NCI-H2196 treated with DMSO at 0.1 percent for 48 hours (cell line): Measurements from ENCODE around the gene ORC6.

Source experiments
- DNase-seq: peaks from one replicate; lab custom pipeline; 2025; ENCODE audit not compliant: unreplicated experiment; lab: John Stamatoyannopoulos, UW

The ORC6 gene

DNA sequence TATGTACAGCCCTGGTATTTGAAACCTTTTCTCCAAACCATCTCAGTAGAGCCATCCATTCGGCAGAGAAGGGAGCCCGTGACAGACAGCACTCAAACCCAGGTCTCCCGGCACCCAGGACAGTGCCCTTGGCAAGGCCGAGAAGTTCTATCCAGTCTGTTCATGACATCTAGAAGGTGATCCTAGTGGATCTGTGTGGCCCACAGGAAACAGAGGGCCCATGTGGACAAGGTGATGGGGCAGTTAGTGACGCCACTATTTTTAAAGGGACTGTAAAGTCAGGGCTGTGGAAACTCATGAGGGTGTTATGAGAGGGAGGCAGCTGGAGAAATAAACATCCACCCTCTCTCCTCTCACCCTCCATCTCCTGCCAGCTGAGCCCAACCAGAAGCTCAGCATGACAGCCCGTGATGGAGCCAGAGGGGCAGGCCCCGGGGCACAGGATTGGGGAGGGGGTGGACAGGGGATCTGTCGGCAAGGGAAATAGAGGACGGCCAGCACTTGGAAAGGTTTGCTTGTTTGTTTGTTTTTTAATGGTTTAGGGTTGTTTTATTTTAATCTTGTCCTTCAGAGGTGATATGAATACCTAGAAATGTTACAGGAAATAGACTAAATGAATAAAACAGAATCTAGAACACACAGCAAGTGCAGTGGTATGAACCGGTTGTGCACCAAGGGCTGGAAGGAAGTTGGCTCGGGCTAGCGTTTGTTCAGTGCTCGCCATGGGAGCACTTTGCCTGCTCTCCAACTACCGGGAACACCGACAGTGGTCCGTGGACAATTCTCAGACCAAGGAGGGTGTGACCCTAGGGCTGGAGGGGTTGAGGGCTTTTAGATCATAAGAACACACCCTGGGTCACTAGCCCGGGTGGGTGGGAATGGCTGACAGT is 41.6 kb downstream of the ORC6 start:
- DNase-seq: no peak

DNA sequence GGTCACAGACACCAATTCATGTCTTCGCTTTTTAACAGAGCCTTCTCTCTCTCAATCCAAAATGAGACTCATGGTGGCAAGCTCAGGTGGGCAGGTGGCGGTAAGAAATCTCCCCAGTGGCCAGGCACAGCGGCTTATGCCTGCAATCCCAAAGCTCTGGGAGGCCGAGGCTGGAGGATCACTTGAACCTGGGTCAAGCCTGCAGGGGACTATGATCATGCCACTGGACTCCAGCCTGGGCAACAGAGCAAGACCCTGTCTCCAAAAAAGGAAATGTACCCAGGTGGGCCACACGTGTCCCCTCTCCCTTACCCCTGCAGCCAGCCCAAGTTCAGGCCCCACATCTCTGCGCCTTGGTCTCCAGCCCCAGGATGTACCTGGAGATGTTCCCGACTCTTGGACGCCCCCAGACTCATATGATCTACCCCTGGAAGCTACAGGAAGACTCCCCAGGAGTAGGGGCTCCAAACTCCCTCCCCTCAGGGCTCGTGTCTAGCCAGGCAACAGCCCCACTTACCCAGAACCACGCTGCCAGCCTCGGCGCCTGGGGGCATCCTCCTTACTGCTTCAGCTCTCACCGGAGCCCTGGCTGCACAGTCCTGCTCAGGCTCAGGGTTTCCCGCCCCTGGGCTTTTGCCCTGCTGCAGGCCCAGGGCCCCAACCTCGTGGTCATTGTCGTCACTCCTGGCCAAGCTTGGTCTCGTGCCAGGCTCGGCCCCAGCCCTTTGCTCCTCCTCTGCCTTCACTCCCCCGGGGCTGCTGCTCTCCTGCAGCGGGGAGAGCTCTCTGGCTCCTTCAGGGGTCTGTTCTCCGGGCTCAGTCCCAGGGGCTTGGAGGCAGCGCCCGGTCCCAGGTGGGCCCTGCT is 42.5 kb downstream of the ORC6 start:
- no peak for DNase-seq

- DNase-seq: no peak
These were observed 43.1 kb downstream of the ORC6 start for GRCh38 chr16:46732561-46732960.

DNA sequence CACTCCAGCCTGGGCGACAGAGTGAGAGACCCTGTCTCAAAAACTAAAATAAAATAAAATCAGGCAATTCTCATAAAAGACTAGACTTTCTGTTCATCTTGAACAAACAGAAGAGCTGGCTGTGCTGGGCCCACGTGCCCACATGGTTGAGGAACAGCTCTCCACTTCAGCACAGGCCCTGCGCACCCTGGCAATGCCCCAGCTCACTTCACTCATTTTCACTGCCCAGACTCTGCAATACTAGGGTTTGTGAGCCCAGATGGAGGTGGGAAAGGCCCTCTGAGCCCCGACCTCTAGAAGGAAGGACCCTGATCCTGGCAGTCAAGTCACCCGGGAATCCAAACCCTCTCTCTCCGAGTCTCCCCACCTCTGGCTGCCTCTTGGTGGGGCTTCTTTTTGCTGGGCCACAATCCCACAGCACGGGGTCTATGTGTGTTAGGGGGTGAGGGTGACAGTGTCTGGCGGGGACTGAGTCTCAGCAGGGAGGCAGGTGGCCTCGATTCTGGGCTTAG is 43.9 kb downstream of the ORC6 start:
- DNase-seq: no peak

- DNase-seq: no peak
These were observed 47.2 kb downstream of the ORC6 start for GRCh38 chr16:46736695-46737094.

- DNase-seq: no peak
These were observed 48.3 kb downstream of the ORC6 start for GRCh38 chr16:46737621-46738214.

DNA sequence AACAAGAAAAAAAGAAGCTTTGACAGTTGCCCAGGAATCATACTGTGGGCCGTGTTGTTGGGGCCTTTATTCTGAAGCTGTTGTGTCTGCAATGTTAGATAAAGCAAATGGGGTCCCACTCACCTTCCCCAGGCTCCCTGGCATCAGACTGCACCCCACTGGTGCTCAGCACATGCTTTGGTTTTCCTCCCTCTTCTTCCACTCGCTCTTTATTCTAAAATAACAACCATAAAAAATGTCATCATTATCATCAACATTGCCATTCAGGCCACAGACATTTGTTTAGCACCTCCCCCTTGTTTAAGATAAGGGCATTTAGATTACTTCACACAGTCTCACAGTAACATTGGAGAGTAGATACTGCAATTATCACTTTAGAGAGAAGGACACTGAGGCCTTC is 50.5 kb downstream of the ORC6 start:
- no peak for DNase-seq

GRCh38 chr16:46743232-46743719 is 53.8 kb downstream of the ORC6 start:
- DNase-seq: no peak

DNA sequence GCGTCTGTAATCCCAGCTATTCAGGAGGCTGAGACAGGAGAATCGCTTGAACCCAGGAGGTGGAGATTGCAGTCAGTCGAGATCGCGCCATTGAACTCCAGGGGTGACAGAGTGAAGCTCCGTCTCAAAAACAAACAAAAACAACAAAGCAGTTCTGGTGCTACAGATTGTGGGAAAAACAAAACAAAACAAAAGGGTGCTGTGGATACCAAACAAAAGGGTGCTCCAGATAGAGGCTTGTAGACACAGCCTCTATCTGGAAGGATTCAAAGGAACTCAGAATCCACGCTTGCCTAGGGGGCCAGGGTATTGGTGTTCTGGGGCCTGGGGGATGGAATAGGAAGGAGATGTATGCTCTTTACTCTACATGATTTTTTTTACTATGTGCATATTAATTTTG is 56.2 kb downstream of the ORC6 start:
- no peak for DNase-seq

- DNase-seq: no peak
These were observed 57.6 kb downstream of the ORC6 start for GRCh38 chr16:46746821-46747776.
